Mesenteric fat pad (tissue), 1 donor: Measurements from ENCODE around the gene ZNF333. TPM values are rescaled to one million over a fixed set of nuclear protein-coding genes. Genes with fewer than 3 reads are reported as not detected.

Source experiments
- DNase-seq: peaks from one replicate; pipeline ENCODE4 v3.0.0-alpha.2; 2020; ENCODE audit warnings: low spot score
- long read RNA-seq: library from polyadenylated mRNA; unstranded; transcript quantifications from one replicate; pipeline ENCODE4 v2.0.0, GENCODE V29; 2020
- total RNA-seq: library from RNA; stranded (reverse); fragmentation: NEBNext Ultra II Directional; extraction: Animal tissue kit (Norgen Biotek cat#: 25700); gene quantifications from one replicate; pipeline ENCODE4 v1.2.1, GENCODE V29; 2021
- donor health status: DM: yes; HTN: yes; CAD: no.

The ZNF333 gene
- total RNA-seq = 23.2 TPM
- long read RNA-seq, full-length matches to known transcripts = 5 of 28 reads
- long read RNA-seq, partial matches to known transcripts = 11 of 28 reads
- long read RNA-seq, other reads (novel, unspliced or antisense) = 12 of 28 reads

DNA sequence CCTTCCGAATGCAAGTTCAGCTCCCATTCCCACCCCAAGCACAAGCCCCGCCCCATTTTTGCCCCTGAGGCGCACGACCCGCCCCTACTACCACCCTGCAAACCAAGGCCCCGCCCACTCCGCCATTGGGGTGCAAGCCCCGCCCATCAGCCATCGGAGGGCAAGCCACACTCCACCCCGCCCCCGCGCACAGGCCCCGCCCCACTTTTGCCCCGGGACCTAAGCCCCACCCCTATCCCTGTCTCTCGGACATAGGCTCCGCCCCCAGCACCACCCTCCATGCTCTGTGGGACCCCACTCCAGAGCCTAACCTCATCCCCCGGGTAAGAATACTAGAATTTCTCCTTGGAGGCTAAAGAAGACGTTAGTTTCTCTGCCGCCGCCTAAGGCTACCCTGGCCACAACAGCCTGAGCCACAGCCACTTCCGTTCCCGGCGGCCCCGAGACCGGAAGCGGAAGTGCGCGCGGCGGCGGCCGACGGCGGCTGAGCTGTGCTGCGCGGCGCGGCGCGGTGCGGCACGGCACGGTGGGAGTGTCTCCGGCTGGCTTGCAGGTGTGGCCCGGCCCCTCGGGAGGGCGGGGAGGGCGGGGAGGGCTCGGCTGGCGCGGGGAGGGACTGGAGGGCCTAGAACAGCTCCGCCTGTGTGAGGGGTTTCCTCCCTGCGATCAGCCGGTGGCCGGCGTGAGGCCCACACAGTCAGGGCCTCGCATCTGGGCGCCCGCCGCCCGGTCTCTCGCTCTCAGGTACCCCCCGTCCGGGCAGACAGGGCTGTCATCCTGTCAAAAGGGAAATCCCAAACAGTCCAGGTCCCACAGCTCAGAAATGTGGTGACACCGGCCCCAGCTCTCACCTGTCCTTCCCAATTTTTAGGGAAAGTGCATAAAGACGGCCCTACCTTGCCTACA, at the start of gene ZNF333:
Gene ZNF333, plus strand, starts transcription at position 451 of the 906 bp plus-strand sequence. CDS start 3,444 bp downstream, outside the sequence.
- peak; percentile 99 for DNase-seq

DNA sequence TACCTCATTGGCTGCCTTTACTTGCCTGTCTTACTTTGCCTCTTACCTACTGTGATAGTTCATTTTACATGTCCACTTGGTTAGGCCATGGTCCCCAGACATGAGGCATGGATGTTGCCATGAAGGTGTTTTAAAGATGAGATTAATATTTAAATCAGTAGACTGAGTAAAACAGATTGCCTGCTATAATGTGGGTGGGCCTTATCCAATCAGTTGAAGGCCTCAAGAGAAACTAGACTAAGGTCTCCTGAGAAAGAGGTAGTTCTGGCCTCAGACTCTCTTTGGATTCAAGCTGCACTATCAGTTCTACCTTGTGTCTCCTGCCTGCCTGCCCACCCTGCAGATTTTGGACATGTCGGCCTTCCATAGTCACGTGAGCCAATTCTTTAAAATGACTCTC, 41.3 kb upstream of the ZNF333 start:
- DNase-seq = no peak

DNA sequence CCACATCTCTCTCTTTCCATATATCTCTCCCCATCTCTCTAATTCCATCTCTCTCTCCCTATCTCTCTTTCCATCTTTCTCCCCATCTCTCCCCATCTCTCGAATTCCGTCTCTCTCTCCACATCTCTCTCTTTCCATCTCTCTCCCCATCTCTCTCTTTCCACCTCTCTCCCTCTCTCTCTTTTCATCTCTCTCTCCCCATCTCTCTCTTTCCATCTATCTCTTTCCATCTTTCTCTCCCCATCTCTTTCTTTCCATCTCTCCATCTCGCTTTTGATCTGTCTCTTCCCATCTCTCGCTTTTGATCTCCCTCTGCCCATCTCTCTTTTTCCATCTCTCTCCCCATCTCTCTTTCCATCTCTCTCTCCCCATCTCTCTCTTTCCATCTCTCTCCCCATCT, 40.8 kb upstream of the ZNF333 start:
- DNase-seq = no peak

DNA sequence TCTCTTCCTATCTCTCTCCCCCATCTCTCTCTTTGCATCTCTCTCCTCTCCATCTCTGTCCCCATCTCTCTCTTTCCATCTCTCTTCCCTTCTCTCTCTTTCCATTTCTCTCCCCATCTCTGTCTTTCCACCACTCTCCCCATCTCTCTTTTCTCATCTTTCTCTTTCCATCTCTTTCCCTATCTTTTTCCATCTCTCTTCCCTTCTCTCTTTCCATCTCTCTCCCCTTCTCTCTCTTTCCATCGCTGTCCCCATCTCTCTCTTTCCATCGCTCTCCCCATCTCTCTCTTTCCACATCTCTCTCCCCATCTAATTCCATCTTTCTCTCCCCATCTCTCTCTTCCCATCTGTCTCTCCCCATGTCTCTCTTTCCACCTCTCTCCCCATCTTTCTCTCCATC, 39.7 kb upstream of the ZNF333 start:
- no peak for DNase-seq

DNA sequence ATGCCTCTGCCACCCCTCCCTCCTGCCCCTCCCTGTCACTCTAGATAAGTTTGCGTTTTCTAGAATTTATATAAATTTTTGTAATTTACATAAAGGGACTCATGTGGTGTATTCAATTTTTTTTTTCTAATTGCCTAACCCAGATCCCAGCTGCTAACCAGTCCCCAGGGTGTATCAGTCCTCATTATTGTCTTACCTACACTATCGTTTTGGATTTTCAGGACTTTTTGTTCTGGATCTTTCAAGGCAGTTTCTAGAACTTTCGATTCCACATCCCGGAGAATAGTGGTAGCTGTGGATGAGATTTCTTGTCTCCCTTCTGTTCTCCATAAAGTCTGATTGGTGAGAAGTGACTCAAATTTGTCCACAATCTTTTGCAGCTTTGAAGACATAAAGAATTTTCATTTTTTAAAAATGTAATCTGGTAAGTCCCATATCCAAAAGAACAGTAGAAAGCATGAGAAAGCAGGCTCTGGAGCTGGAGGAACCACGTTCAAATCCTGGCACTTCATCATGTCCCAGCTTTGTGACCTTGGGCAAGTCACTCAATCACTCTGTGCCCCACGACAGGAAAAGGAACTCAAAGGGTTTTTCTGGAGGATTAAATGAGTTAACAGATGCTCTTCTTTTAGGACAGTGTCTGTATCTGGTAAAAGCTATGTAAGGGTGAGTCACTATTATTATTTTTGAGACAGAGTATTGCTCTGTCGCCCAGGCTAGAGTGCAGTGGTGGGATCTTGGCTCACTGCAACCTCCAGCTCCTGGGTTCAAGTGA, 34.9 kb upstream of the ZNF333 start:
- peak; percentile 22 for DNase-seq

DNA sequence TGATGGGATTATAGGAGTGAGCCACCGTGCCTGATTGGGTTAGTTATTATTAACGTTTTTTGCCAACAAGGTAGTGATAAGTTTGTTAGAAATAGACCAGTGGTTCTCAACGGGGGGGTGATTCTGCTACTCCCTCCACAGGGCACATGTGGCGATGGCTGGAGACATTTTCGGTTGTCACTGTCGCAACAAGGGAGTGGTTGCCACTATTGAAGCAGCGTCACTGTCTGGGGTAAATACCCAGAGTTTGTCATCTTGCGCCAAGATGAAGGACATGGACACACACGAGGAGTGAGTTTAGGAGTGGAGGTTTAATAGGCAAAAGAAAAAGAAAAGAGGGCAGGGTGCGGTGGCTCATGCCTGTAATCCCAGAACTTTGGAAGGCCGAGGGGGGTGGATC, 34.1 kb upstream of the ZNF333 start:
- peak; percentile 41 for DNase-seq

DNA sequence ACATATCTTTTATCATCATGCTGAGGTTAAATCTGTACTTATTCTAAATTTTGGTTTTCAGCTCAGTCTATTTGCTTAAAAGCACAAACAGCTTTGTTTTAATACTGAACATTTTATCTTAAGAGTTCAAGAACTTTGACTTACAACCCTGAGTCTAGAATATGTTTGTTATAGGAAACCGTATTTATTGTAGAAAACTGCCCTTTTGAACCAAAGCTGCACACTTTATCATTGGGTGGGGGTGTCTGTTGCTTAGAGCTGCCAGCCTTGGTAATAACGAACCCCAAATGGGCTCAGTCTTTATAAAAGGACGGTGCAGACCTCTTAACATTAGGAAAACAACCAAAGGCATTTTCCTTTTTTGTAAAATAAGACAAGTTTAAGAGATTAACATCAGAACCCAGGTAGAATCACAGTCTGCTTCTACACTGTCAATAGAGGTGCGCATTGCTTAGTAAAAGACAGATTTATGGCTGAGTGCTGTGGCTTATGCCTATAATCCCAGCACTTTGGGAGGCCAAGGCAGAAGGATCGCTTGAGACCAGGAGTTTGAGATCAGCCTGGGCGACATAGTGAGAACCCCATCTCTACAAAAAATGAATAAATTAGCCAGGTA, 29.9 kb upstream of the ZNF333 start:
- no peak for DNase-seq

DNA sequence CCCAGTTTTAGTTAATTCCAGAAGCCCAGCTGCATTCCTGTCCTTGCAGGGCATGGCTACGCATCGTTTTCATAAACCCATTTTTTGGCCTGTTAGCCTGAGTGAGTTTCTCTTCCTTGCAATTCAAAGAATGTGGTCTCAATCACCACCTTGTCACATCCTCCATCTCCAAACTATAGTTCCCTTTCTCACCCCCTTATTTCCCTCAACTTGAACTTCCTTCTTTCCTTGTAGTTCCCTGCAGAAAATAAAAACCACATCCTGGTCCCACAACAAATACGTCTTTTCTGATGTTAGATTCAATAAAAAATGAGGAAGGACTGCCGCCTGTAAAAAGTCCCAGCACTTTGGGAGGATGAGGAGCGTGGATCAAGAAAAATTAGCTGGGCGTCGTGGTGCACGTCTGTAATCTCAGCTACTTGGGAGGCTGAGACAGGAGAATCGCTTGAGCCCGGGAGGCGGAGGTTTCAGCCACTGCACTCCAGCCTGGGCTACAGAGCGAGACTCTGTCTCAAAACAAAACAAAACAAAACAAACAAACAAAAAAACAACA, 28.4 kb upstream of the ZNF333 start:
- no peak for DNase-seq

DNA sequence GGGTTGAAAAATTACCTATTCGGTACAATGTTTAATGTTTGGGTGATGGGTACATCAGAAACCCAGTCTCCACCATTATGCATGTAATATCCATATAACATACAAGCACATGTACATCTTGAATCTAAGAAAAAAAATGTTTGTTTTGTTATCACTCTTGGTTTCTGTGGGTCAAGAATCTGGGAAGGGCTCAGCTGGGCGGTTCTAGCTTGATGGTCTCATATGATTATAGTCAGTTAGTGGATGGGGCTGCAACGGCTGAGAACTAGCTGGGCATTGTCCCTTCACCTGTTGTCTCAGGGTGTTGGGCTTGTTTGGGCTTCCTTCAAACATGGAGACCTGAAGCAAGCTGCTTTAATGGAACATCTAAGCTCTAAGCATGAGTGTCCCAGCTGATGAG, 19.9 kb upstream of the ZNF333 start:
- no peak for DNase-seq

DNA sequence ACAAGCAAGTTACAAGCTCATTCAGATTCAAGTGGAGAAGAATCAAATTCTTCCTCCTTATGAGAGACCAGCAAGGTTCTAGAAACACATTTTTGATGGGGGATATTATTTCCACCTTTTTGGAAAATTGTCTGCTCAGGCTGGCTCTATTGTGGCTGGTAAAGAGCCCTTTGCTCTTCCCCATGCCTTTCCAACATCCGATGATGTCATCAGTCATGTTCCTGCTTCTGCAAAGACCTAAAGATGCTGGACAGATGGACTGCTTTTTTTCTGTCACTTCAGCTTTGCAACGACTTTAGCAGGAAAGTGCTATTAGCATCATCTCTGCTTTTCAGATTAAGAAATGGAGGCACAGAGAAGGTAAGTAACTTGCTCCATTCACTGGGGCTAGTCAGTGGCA, 19.4 kb upstream of the ZNF333 start:
- DNase-seq = no peak

DNA sequence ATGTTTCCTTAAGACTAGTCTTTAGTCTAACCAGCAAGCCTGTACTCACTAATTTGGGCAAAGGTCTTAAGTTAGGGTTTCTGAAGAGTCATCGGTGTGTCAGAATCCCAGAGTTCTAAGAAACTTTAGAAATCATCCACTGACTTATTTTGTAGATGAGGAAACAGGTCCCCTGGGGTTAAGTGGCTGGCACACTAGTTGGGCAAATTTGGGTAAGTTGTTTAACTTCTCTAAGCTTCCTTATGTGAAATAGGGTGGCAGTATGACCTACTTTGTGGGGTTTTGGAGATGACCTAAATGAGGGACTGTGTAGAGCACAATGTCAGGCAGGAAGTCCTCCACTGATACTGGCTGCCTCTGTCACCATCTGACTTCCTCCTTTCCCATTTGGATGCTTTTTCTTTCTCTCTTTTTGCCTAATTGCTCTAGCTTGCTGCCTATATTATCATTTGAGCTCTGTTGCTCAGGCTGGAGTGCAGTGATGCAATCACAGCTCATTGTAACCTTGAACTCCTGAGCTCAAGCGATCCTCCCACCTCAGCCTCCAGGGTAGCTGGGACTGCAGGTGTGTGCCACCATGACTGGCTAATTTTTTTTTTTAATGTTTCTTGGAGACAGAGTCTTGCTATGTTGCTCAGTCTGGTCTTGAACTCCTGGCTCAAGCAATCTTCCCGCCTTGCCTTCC, 17.5 kb upstream of the ZNF333 start:
- DNase-seq = no peak

DNA sequence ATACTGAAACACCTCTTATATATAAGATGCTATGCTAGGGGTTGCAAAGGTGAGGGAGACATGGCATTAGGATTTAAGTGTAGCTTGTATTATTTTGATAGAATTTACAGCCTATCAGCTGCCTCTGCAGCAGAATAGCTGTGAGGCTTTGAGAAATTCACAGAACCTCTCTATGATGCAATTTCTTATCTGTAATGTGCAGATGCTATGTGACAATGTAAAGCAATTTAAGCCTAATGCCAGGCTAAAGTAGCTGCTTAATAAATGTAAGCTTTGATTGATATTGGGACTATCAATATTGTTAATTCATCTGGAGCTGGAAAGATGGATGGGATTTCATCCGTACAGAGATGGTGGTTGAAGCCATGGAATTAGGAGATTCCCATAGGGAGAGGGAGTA, 16.8 kb upstream of the ZNF333 start:
- no peak for DNase-seq

DNA sequence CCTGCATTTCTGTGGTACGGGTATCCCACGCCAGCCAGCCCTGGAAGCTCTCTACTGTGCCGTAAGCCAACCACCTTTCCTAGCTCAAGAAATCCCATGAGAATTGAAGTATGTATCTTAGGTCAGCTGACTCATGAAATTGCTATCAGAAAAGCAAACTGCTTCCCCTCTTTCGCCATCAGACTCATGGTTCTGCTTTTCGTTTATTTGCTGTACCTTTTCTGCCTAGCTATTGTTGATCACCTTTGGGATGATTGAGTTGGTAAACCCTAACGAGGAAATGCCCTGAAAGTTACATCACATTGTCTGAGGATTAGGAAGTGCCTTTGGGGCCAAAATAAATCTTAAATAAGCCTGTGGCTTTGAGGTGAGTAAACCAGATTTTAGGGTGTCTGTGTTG, 15.1 kb upstream of the ZNF333 start, which contains the start of gene ADGRE3:
Gene ADGRE3, minus strand, starts transcription at position 81 of the 400 bp plus-strand sequence. Its CDS starts 74 bp downstream, at position 7.
- DNase-seq = no peak

DNA sequence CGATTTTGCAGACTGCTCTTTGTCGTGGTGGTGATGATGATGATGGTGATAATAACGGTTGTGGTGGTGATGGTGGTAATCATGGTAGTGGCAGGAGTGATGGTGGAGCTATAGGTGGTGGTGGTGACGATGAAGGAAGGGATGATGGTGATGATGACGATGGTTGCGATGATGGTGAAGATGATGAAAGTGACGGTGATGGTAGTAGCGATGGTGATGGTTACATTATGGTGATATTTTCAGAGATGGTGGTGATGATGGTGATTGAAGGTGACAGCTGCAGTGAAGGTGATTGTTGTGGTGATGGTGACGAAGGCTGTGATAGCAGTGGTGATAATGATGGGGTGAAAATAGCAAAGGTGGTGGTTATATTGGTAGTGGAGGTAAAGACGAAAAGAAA, 13.1 kb upstream of the ZNF333 start:
- DNase-seq = no peak

DNA sequence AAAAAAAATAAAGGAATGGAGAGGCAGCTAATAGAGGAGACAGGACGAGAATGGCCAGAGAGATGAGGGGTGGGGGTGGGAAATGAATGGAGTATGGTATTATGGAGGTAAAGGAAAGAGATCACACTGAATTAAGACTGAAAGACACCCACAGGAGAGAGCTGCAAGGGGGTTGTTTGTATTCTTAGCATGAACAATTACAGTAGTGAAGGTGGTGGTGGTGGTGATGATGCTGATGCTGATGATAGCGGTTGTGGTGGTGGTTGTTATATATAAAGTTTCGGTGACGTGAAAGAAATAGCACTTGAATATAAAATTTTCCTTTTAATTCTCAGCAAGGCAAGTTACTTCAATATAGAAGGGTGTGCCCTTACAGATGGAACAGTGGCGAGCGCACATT, 12.4 kb upstream of the ZNF333 start:
- DNase-seq = no peak

DNA sequence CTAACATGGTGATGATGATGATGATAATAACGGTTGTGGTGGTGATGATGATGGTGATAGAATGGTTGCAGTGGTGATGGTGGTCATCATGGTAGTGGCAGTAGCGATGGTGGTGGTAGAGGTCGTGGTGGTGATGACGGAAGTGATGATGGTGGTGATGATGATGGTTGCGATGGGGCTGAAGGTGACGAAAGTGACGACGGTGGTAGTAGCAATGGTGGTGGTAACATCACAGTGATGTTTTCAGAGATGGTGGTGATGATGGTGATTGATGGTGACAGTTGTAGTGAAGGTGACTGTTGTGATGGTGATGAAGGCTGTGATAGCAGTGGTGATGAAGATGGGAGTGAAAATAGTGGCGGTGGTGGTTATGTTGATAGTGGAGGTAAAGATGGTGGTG, 11.6 kb upstream of the ZNF333 start:
- DNase-seq = peak; percentile 39

DNA sequence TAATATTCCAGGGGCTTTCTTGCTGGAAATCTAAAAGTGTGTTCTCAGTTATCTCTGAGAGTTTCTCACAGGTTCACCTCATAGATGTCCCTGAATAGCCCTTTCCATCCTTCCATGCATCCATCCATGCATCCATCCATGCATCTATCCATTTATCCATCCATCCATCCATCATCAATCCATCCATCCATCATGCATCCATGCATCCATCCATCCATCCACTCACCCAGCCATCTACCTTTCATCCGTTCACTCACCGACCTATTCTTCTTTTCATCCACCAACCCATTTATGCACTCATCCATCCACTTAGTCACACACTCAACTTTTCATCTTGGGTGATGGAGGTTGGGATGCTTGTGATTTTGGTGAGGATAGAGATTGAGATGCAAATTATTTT, 7.8 kb upstream of the ZNF333 start:
- DNase-seq = no peak

DNA sequence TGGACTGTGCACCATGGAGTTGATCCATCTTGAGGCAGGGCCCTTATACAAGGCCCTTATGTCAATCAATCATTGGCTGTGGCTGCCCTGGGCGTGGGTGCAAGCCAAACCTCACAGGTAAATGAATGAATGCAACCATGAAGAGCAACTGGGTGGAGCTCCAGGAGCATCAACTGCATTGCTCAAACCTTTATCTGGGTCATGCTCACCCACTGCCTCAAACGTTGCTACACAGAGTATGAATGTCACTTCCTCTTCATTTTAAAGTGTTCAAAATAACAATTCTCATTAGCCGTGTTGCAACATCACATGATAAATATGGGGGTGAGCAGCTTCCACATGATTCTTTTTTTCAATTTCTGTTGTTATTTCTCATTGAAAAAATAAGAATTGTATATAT, 6.4 kb upstream of the ZNF333 start:
- peak; percentile 65 for DNase-seq

DNA sequence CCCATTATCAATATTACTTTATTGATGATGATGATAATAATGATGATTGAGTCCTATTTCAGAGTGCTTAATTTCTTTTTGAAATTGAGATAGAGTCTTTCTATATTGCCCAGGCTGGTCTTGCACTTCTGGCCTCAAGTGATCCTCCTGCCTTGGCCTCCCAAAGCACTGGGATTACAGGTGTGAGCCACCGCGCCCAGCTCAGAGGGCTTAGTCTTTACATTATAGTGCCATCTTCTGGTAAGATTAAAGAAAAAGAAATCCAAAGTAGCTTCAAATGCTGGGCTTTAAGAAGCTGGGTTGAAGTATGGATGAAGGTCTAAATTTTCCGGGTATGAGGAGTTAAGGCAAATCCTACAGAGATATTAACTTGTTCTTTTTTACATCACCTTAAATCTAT, 3.4 kb upstream of the ZNF333 start:
- peak; percentile 16 for DNase-seq

DNA sequence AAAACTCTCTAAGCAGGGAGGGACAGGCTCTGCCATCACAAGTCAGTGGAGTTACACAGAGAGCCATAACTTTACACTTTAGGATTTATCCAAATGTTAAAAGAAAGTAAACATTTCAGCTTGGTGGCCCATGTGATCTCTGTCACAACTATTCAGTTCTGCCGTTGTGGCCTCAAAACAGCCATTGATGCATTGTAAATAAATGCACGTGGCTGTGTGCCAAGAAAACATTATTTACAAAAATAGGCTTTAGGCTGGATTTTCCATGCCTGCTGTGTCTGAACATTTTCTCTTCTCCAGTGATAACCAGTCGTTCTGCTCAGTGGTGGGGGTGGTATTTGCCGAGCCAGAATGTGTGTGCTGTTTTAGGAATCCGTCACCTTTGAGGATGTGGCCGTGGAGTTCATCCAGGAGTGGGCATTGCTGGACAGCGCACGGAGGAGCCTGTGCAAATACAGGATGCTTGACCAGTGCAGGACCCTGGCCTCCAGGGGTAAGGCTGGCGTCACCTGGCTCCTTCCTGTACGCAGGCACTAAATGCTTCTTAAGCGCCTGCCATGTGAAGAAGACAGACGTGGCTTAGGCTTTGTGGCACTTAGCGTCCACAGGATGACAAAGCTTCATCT, 4.9 kb downstream of the ZNF333 start:
- peak; percentile 59 for DNase-seq
